IPS-15b (cell line): Measurements from ENCODE around the gene HOXA10.

Experiments used
- H3K27me3 ChIP-seq: one replicate; pipeline ENCODE4 v1.6.1; 2013; ENCODE audit warnings: low read length; ENCODE audit not compliant: control insufficient read depth, insufficient read depth
- H3K36me3 ChIP-seq: one replicate; pipeline ENCODE4 v1.6.1; 2013; ENCODE audit warnings: low read length; ENCODE audit not compliant: control insufficient read depth, insufficient read depth
- H3K4me1 ChIP-seq: one replicate; pipeline ENCODE4 v1.6.1; 2013; ENCODE audit warnings: mild to moderate bottlenecking, low read length; ENCODE audit not compliant: control insufficient read depth, insufficient read depth
- H3K4me3 ChIP-seq: one replicate; pipeline ENCODE4 v1.5.1; 2013; ENCODE audit warnings: low read depth, low read length
- H3K9ac ChIP-seq: one replicate; pipeline ENCODE4 v1.6.1; 2013; ENCODE audit warnings: low read depth, mild to moderate bottlenecking, low read length
- H3K9me3 ChIP-seq: one replicate; pipeline ENCODE4 v1.6.1; 2013; ENCODE audit warnings: mild to moderate bottlenecking, low read length; ENCODE audit not compliant: control insufficient read depth, insufficient read depth

The HOXA10 gene

GRCh38 chr7:27145165-27145913, 28.8 kb downstream of the HOXA10 start:
- no peak overlapping the region for H3K9ac ChIP-seq
- no peaks in the 10 kb centered on the region for H3K36me3 ChIP-seq
- H3K27me3 ChIP-seq: peaks cover 99% of the 10 kb centered on the region
- no peaks in the 10 kb centered on the region for H3K9me3 ChIP-seq
- peak overlapping the region; percentile 26 for H3K4me3 ChIP-seq
- H3K4me1 ChIP-seq: no peaks in the 10 kb centered on the region

- peaks cover 99% of the 10 kb centered on the region for H3K27me3 ChIP-seq
- H3K4me3 ChIP-seq: peak overlapping the region; percentile 18
- no peaks in the 10 kb centered on the region for H3K9me3 ChIP-seq
- no peaks in the 10 kb centered on the region for H3K4me1 ChIP-seq
- no peak overlapping the region for H3K9ac ChIP-seq
- no peaks in the 10 kb centered on the region for H3K36me3 ChIP-seq
Observed at GRCh38 chr7:27144781-27145164, 29.3 kb downstream of the HOXA10 start.

GRCh38 chr7:27143950-27144780, 30.0 kb downstream of the HOXA10 start:
- peaks cover 99% of the 10 kb centered on the region for H3K27me3 ChIP-seq

GRCh38 chr7:27143023-27143949, 30.8 kb downstream of the HOXA10 start, which contains the start of gene HOXA5:
HOXA5 (minus strand) TSS chr7:27143681; CDS start chr7:27143607, 74 bp downstream.
- no peaks in the 10 kb centered on the region for H3K36me3 ChIP-seq
- H3K9ac ChIP-seq: no peak within 1 kb of the TSS
- H3K4me3 ChIP-seq: peak within 1 kb of the TSS; percentile 72
- H3K4me1 ChIP-seq: no peaks in the 10 kb centered on the region
- peaks cover 99% of the 10 kb centered on the region for H3K27me3 ChIP-seq
- no peaks in the 10 kb centered on the region for H3K9me3 ChIP-seq

More at GRCh38 chr7:27143950-27144780, 30.0 kb downstream of the HOXA10 start:
- H3K9me3 ChIP-seq: no peaks in the 10 kb centered on the region
- H3K4me3 ChIP-seq: peak overlapping the region; percentile 14
- H3K4me1 ChIP-seq: no peaks in the 10 kb centered on the region
- no peak overlapping the region for H3K9ac ChIP-seq
- no peaks in the 10 kb centered on the region for H3K36me3 ChIP-seq

GRCh38 chr7:27142580-27143022, 31.5 kb downstream of the HOXA10 start:
- no peaks in the 10 kb centered on the region for H3K36me3 ChIP-seq
- H3K27me3 ChIP-seq: peaks cover 100% of the 10 kb centered on the region
- no peak overlapping the region for H3K9ac ChIP-seq

GRCh38 chr7:27141923-27142579, 32.1 kb downstream of the HOXA10 start:
- H3K36me3 ChIP-seq: no peaks in the 10 kb centered on the region

More at GRCh38 chr7:27142580-27143022, 31.5 kb downstream of the HOXA10 start:
- Histone ChIP-seq H3K9me3 (no peaks in the 10 kb centered on the region), H3K4me3 (peak overlapping the region; percentile 72), H3K4me1 (no peaks in the 10 kb centered on the region)

GRCh38 chr7:27141137-27141922, 32.8 kb downstream of the HOXA10 start:
- no peaks in the 10 kb centered on the region for H3K36me3 ChIP-seq
- H3K9ac ChIP-seq: no peak overlapping the region
- H3K9me3 ChIP-seq: no peaks in the 10 kb centered on the region
- H3K4me3 ChIP-seq: no peak overlapping the region
- H3K4me1 ChIP-seq: no peaks in the 10 kb centered on the region
- H3K27me3 ChIP-seq: peaks cover 100% of the 10 kb centered on the region

More at GRCh38 chr7:27141923-27142579, 32.1 kb downstream of the HOXA10 start:
- H3K4me1 ChIP-seq: no peaks in the 10 kb centered on the region
- H3K9ac ChIP-seq: no peak overlapping the region
- H3K4me3 ChIP-seq: peak overlapping the region; percentile 72
- H3K27me3 ChIP-seq: peaks cover 100% of the 10 kb centered on the region
- H3K9me3 ChIP-seq: no peaks in the 10 kb centered on the region

GRCh38 chr7:27140126-27140857, 33.8 kb downstream of the HOXA10 start:
- H3K9ac ChIP-seq: no peak overlapping the region
- H3K4me3 ChIP-seq: peak overlapping the region; percentile 9
- no peaks in the 10 kb centered on the region for H3K36me3 ChIP-seq
- H3K4me1 ChIP-seq: no peaks in the 10 kb centered on the region
- peaks cover 100% of the 10 kb centered on the region for H3K27me3 ChIP-seq
- no peaks in the 10 kb centered on the region for H3K9me3 ChIP-seq

- Histone ChIP-seq H3K4me1 (no peaks in the 10 kb centered on the region), H3K27me3 (peaks cover 100% of the 10 kb centered on the region), H3K9ac (no peak overlapping the region), H3K9me3 (no peaks in the 10 kb centered on the region), H3K4me3 (peak overlapping the region; percentile 9), H3K36me3 (no peaks in the 10 kb centered on the region)
Observed at GRCh38 chr7:27139334-27140125, 34.6 kb downstream of the HOXA10 start.
